Measurements from ENCODE around the gene ERBIN. TPM values are rescaled to one million over a fixed set of nuclear protein-coding genes. Genes with fewer than 3 reads are reported as not detected.

ERBIN gene
- total RNA-seq, 1 experiment from 2014 or later = 47.2 TPM

- H3K36me3 ChIP-seq (ENCODE audit: control insufficient read depth, insufficient read depth, low read length) = no peaks in the 10 kb centered on the region
- no peak for TF ChIP-seq CTCF (IDR thresholded peaks at IDR 0.05; ENCODE audit: insufficient read depth in 1 of 2, low read depth in 1 of 2, low read length in 1 of 2, severe bottlenecking in 1 of 2, unreplicated experiment in 1 of 2)
- H3K4me1 ChIP-seq = no peaks in the 10 kb centered on the region
- peaks cover 25% of the 10 kb centered on the region for H3K36me3 Mint-ChIP-seq (ENCODE audit: insufficient read depth, unreplicated experiment)
- no peaks in the 10 kb centered on the region for H3K27me3 ChIP-seq (replicated peaks; ENCODE audit: control insufficient read depth, insufficient read depth, low read length)
- BruUV-seq (replicated peaks) = no TSS peak
- no peak for DNase-seq
- H3K4me3 Mint-ChIP-seq (ENCODE audit: unreplicated experiment) = no peak overlapping the region
- POLR2A ChIA-PET = no interaction called here
- no peaks in the 10 kb centered on the region for H3K27me3 Mint-ChIP-seq (ENCODE audit: insufficient read depth, unreplicated experiment)
- H3K9me3 Mint-ChIP-seq (ENCODE audit: unreplicated experiment) = no peaks in the 10 kb centered on the region
- H3K4me3 ChIP-seq (ENCODE audit: low read depth, low read length) = no peak overlapping the region
- intact Hi-C loops (cut with micrococcal nuclease; ENCODE audit: unreplicated experiment) = no loop called here
- no peak overlapping the region for H3K27ac Mint-ChIP-seq (ENCODE audit: unreplicated experiment)
- H3K9me3 ChIP-seq = peaks cover 9% of the 10 kb centered on the region
- H3K4me1 Mint-ChIP-seq (ENCODE audit: low read depth, unreplicated experiment) = peaks cover 14% of the 10 kb centered on the region
- CTCF ChIA-PET = no interaction called here
Measured at GRCh38 chr5:65938256-65938655, 11.9 kb downstream of the ERBIN start.

- Histone ChIP-seq H3K9me3 (peaks cover 5% of the 10 kb centered on the region), H3K27me3 (replicated peaks; ENCODE audit: control insufficient read depth, insufficient read depth, low read length) (no peaks in the 10 kb centered on the region), H3K4me1 (no peaks in the 10 kb centered on the region), H3K36me3 (ENCODE audit: control insufficient read depth, insufficient read depth, low read length) (no peaks in the 10 kb centered on the region), H3K4me3 (ENCODE audit: low read depth, low read length) (no peak overlapping the region)
- POLR2A ChIA-PET = no interaction called here
- no TSS peak for BruUV-seq (replicated peaks)
- no peak for DNase-seq
- Mint-ChIP-seq H3K4me1 (ENCODE audit: low read depth, unreplicated experiment) (no peaks in the 10 kb centered on the region), H3K27ac (ENCODE audit: unreplicated experiment) (no peak overlapping the region), H3K36me3 (ENCODE audit: insufficient read depth, unreplicated experiment) (peaks cover 13% of the 10 kb centered on the region), H3K27me3 (ENCODE audit: insufficient read depth, unreplicated experiment) (no peaks in the 10 kb centered on the region), H3K4me3 (ENCODE audit: unreplicated experiment) (no peak overlapping the region), H3K9me3 (ENCODE audit: unreplicated experiment) (no peaks in the 10 kb centered on the region)
- no peak for TF ChIP-seq CTCF (IDR thresholded peaks at IDR 0.05; ENCODE audit: insufficient read depth in 1 of 2, low read depth in 1 of 2, low read length in 1 of 2, severe bottlenecking in 1 of 2, unreplicated experiment in 1 of 2)
- CTCF ChIA-PET = no interaction called here
- intact Hi-C loops (cut with micrococcal nuclease; ENCODE audit: unreplicated experiment) = no loop called here
Measured at GRCh38 chr5:65943771-65944170, 17.4 kb downstream of the ERBIN start.

- CTCF ChIA-PET = no interaction called here
- Mint-ChIP-seq H3K9me3 (ENCODE audit: unreplicated experiment) (no peaks in the 10 kb centered on the region), H3K4me3 (ENCODE audit: unreplicated experiment) (no peak overlapping the region), H3K4me1 (ENCODE audit: low read depth, unreplicated experiment) (no peaks in the 10 kb centered on the region), H3K27me3 (ENCODE audit: insufficient read depth, unreplicated experiment) (no peaks in the 10 kb centered on the region), H3K36me3 (ENCODE audit: insufficient read depth, unreplicated experiment) (peaks cover 8% of the 10 kb centered on the region), H3K27ac (ENCODE audit: unreplicated experiment) (no peak overlapping the region)
- POLR2A ChIA-PET = no interaction called here
- Histone ChIP-seq H3K36me3 (ENCODE audit: control insufficient read depth, insufficient read depth, low read length) (no peaks in the 10 kb centered on the region), H3K4me3 (ENCODE audit: low read depth, low read length) (no peak overlapping the region), H3K4me1 (no peaks in the 10 kb centered on the region), H3K9me3 (no peaks in the 10 kb centered on the region), H3K27me3 (replicated peaks; ENCODE audit: control insufficient read depth, insufficient read depth, low read length) (no peaks in the 10 kb centered on the region)
- no peak for DNase-seq
- no peak for TF ChIP-seq CTCF (IDR thresholded peaks at IDR 0.05; ENCODE audit: insufficient read depth in 1 of 2, low read depth in 1 of 2, low read length in 1 of 2, severe bottlenecking in 1 of 2, unreplicated experiment in 1 of 2)
- BruUV-seq (replicated peaks) = no TSS peak
- intact Hi-C loops (cut with micrococcal nuclease; ENCODE audit: unreplicated experiment) = no loop called here
Measured at GRCh38 chr5:65946198-65946745, 19.9 kb downstream of the ERBIN start.

Measured in Caco-2 (cell line).